ENCODE data around the gene RPS6KA3. TPM values are rescaled to one million over a fixed set of nuclear protein-coding genes. Genes with fewer than 3 reads are reported as not detected.
"Not testable (repeated sequence)": the region's sequence is repeated elsewhere in the genome, so short reads cannot be mapped to it uniquely, and the experiment has no call there.

Gene RPS6KA3
- polyA plus RNA-seq, 1 experiment = 50.7 TPM

- Histone ChIP-seq H3K4me3 (ENCODE audit: low read depth, low read length) (no peak overlapping the region), H3K27ac (ENCODE audit: low read depth, low read length) (no peak overlapping the region), H3K27me3 (ENCODE audit: control insufficient read depth, insufficient read depth, low read length) (no peaks in the 10 kb centered on the region), H3K9me3 (ENCODE audit: control insufficient read depth, insufficient read depth, low read length) (no peaks in the 10 kb centered on the region)
- no peak for DNase-seq (ENCODE audit: low read depth, low spot score)
- POLR2A ChIA-PET = no interaction called here
- no peak for TF ChIP-seq CTCF (IDR thresholded peaks at IDR 0.05; ENCODE audit: low read depth, low read length)
- CTCF ChIA-PET = interaction anchor here (1.8 kb wide), 1 partner anchor 9 kb away, joined by 6 read pairs; no protein-coding TSS in a partner anchor
Measured at GRCh38 chrX:20251691-20252090, 15.0 kb downstream of the RPS6KA3 start.

DNA sequence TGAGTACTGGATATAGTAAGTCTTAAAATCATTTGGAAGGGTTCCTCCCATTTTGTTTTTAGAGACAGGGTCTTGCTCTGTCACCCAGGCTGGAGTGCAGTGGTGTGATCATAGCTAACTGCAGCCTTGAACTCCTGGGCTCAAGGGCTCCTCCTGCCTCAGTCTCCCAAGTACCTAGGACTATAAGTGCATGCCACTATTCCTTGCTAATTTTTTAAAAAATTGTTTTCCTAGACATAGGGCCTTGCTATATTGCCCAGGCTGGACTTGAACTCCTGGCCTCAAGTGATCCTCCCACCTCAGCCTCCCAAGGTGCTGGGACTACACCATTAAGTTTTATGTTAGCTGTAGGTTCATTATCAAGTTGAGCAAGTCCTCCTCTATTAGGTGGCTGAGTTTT is 16.6 kb downstream of the RPS6KA3 start:
- H3K27me3 ChIP-seq (ENCODE audit: control insufficient read depth, insufficient read depth, low read length); H3K27ac ChIP-seq (ENCODE audit: low read depth, low read length); DNase-seq (ENCODE audit: low read depth, low spot score); H3K9me3 ChIP-seq (ENCODE audit: control insufficient read depth, insufficient read depth, low read length); CTCF ChIA-PET; H3K4me3 ChIP-seq (ENCODE audit: low read depth, low read length): not testable (repeated sequence)
- POLR2A ChIA-PET = interaction anchor here (0.6 kb wide), 1 partner anchor 17 kb away, joined by 8 read pairs; no protein-coding TSS in a partner anchor

- TF ChIP-seq CTCF (IDR thresholded peaks at IDR 0.05; ENCODE audit: low read depth, low read length) = no peak
- no peak for DNase-seq (ENCODE audit: low read depth, low spot score)
Measured at GRCh38 chrX:20248592-20249192, 18.0 kb downstream of the RPS6KA3 start.

GRCh38 chrX:20244931-20245330 is 21.8 kb downstream of the RPS6KA3 start:
- H3K27me3 ChIP-seq (ENCODE audit: control insufficient read depth, insufficient read depth, low read length) = no peaks in the 10 kb centered on the region
- DNase-seq (ENCODE audit: low read depth, low spot score) = no peak
- POLR2A ChIA-PET = no interaction called here

More at GRCh38 chrX:20248592-20249192, 18.0 kb downstream of the RPS6KA3 start:
- Histone ChIP-seq H3K4me3 (ENCODE audit: low read depth, low read length) (no peak overlapping the region), H3K27me3 (ENCODE audit: control insufficient read depth, insufficient read depth, low read length) (no peaks in the 10 kb centered on the region), H3K27ac (ENCODE audit: low read depth, low read length) (no peak overlapping the region), H3K9me3 (ENCODE audit: control insufficient read depth, insufficient read depth, low read length) (no peaks in the 10 kb centered on the region)
- CTCF ChIA-PET = no interaction called here
- POLR2A ChIA-PET = no interaction called here

DNA sequence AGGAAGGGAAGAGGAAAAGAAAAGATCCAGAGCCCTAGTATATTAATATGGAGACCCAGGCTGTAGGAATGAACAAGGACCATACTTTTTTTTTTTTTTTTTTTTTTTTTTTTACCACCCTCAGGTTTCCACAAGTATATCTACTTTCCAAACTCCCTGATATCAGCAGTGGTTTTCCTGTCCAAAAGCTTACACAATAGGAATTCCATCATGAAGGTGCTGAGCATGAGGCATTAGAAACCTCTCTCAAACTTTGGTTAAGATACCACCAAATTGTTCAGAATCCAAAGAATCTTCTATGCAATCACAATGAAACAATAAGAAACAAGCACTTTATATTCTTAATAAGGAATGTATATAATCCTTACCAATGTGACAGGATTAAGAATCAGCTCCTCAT is 26.5 kb downstream of the RPS6KA3 start:
- no peak for DNase-seq (ENCODE audit: low read depth, low spot score)
- TF ChIP-seq CTCF (IDR thresholded peaks at IDR 0.05; ENCODE audit: low read depth, low read length) = no peak
- ChIA-PET CTCF (no interaction called here), POLR2A (no interaction called here)
- H3K9me3 ChIP-seq (ENCODE audit: control insufficient read depth, insufficient read depth, low read length) = no peaks in the 10 kb centered on the region
- no peaks in the 10 kb centered on the region for H3K27me3 ChIP-seq (ENCODE audit: control insufficient read depth, insufficient read depth, low read length)
- no peak overlapping the region for H3K27ac ChIP-seq (ENCODE audit: low read depth, low read length)
- no peak overlapping the region for H3K4me3 ChIP-seq (ENCODE audit: low read depth, low read length)

More at GRCh38 chrX:20244931-20245330, 21.8 kb downstream of the RPS6KA3 start:
- H3K27ac ChIP-seq (ENCODE audit: low read depth, low read length) = no peak overlapping the region
- no peak overlapping the region for H3K4me3 ChIP-seq (ENCODE audit: low read depth, low read length)
- no peak for TF ChIP-seq CTCF (IDR thresholded peaks at IDR 0.05; ENCODE audit: low read depth, low read length)
- no peaks in the 10 kb centered on the region for H3K9me3 ChIP-seq (ENCODE audit: control insufficient read depth, insufficient read depth, low read length)
- CTCF ChIA-PET = no interaction called here
